ENCODE data around the gene ASCL2.

- TF ChIP-seq CTCF (IDR thresholded peaks at IDR 0.05) (no peak), POLR2A (IDR thresholded peaks at IDR 0.05) (no peak)
Measured at GRCh38 chr11:2312232-2313042, 42.0 kb upstream of the ASCL2 start.

Measured in uterus (tissue), 2 donors.